Smooth muscle cell of bladder (primary cell): ENCODE measurements around the gene IL25. TPM values are rescaled to one million over a fixed set of nuclear protein-coding genes. Genes with fewer than 3 reads are reported as not detected.

Experiments
- total RNA-seq: library from RNA; depleted of rRNA; stranded (reverse); fragments of >200 nt; gene quantifications from 2 replicates; pipeline ENCODE4 v1.2.3, GENCODE V29; 2014

The IL25 gene
- total RNA-seq, result not detected in 2 replicates

DNA sequence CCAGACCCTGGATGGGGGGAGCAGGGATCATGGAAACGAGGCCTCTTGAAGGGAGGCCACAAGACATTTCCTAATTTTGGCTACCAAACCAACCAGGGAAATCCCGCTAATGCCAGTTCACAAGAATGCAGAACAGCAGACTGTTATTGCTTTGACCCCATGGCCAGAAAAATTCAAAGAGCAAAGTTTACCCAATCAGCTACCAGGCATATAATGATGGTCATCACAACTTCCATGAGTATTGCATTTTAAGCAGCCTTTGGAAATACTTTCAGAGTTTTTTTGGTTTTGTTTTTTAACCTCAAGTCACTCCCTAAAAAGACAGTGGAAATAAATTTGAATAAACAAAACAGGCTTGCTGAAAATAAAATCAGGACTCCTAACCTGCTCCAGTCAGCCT, at the start of gene IL25:
Gene IL25 (plus strand): TSS at position 301 of the 400 bp plus-strand sequence.

DNA sequence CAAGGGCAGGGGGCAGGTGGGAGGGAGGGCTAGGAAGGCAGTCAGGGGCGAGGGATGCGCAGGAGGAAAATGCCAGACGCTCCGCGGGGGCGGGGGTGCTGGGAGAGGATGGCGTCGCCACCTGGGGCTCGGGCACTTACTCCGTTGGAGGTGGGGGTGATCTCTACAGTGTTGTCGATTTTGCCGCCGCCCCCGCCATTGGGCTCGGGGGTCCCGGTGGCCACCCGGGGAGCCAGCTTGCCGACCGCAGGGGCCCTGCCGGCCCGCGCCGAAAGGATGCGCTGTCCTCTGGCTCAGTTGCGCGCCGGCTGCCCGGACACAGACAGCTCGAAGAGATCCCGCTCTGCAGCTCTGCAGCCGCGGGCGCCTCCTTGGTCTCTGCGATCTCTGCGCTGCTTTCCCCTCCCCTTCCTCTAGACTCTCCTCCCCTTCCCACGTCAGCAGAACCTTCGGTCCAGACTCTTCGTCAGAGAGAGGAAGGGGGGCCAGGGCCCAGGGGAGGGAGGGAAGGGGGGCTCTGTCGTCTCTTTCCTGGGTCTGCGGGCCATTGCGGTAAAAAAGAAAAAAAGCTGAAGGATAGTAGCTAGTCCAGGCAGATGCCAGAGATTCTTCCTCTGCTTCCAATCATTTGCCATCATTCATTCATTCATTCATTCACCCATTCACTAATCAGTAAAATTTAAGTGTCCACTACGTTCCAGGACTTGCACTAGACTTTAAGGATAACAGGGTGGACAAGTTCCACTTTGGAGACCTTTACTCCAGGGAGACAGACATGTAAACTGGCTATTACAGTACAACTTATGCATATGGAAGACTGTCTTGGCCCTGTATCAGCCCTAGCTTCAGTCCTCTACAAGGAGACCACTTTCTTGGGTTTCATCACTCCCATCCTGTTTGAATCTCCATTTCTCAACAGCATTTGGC, 19.8 kb upstream of the IL25 start, which contains the start of gene SLC22A17:
Gene SLC22A17 (minus strand): TSS at position 382 of the 927 bp plus-strand sequence.

DNA sequence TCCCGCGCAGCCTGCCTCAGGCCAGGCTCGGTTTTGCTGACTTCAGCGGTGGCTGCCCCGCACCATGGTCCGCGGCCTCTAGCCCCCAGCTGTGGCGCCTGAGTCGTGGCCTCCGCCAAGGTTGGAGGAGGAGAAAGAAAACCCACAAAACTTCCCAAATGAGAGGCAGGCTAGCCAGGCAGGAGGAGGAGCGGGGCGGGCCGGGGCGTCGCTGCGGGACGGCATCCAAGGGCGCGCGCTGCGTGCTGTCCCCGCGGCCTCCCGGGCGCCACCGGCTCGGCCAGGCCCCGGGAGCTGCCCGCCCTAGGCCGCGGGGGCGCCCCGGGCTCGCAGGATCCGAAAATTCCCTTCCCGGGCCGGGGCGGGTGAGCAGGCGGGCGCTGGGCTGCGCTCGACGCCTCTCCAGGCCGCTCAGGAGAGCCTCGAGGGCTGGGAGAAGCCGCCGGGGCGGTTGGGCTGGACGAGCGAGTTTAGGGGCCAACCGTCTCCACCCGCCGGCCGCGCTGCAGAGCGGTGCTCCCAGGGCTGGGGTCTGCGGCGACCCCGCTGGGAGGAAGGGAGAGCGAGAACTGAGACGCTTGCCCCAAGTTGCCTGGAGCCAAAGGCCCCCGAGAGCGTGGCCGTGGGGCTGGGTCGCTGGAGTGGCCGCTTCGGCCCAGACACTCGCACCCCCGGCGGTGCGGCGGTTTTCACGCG, 7.4 kb upstream of the IL25 start, which contains the start of gene EFS:
Gene EFS (minus strand): TSS at position 137 of the 696 bp plus-strand sequence. CDS start 147 bp downstream, outside the sequence.

DNA sequence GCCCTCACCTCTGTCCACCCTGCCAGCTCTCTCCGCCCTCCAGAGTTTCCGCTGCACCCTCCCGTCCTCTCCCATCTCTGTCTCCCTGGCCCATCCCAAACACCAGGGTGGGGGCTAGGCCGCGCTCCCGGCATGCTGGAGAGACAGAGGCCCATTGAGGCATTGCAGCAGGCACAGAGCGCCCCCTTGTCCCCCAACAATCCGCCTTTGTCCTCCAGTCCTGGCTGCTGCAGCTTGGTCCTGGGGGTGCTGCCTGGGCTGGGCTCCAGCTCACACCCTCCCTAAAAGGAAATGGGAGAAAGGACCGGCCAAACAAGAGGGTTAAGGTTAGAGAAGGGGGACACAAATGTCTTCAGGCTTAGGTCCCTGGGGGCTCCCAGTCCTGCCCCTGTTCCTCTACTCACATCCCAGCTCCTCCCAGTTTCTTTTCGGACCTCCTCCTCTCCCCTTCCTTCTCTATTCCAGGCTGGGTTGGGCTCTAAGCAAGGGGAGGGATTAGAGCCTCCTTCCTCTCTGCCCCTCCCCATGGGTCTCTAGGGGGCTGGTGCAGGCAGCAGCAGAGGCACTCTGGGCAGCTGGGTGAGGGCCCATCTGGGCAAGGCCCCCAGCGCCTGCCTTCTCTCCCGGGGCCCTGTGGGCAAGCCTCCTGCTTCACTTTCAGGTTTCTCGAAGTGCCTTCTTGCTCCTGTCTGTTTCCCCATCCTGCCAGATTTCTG, 4.0 kb downstream of the IL25 start, which contains the start of gene CMTM5:
Gene CMTM5 (plus strand): TSS at position 565 of the 716 bp plus-strand sequence. CDS start 206 bp downstream, outside the sequence.

DNA sequence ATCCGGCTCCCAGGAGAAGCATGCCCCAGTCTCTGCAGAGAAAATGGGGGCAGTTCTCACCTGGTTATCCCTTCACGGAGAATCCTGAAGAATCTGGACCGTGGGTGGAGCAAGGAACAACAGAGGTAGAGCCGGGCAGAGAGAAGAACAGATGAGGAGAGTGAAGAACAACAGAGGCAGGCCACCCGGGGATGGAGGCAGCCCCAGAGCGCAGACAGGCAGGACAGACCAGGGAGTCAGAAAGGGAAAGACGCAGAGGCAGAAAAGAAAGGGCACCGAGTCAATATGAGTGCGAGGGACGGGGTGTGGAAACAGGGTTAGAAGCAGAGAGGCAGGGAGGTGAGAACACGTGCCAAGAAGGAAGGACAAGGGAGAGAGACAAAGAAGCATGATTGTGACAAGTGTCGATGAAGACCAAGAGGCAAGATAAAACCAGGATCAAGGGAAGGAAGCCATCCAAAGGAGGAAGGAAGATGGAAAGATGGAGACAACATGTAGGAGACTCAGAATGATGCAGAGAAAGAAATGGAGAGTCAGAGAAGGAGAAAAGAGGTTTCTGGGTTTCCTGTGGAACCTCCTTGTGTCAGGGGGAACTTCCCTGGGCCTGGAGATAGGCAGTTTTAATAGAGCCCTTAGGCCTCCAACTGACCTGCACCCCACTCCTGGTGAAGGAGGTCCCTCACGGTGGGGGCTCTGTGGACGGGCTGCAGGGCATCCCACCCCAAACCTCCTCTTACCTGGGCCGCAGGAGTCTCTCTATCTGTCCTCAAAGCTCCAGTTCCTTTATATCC, 35.1 kb downstream of the IL25 start, which contains the start of gene MYH6:
Gene MYH6 (minus strand): TSS at position 758 of the 791 bp plus-strand sequence. CDS start 1,050 bp downstream, outside the sequence.

Other genes with a start within 250 kb of the IL25 start
- 1.9 and 2.3 TPM in 2 replicates for gene SLC7A8, start 189.1 kb upstream of the IL25 start, total RNA-seq
- not detected in 2 replicates for gene RNF212B, start 134.9 kb upstream of the IL25 start, total RNA-seq
- gene HOMEZ, start 86.7 kb upstream of the IL25 start, total RNA-seq, result 4.0 and 6.1 TPM in 2 replicates
- 1.8 and 2.6 TPM in 2 replicates for gene PPP1R3E, start 70.0 kb upstream of the IL25 start, total RNA-seq
- gene BCL2L2, start 66.0 kb upstream of the IL25 start, total RNA-seq, result 12.8 and 13.2 TPM in 2 replicates
- 102 and 114 TPM in 2 replicates for gene PABPN1, start 51.4 kb upstream of the IL25 start, total RNA-seq
- 19.5 and 25.0 TPM in 2 replicates for gene SLC22A17, start 19.9 kb upstream of the IL25 start, total RNA-seq
- gene EFS, start 7.6 kb upstream of the IL25 start, total RNA-seq, result 1.5 and 3.1 TPM in 2 replicates
- gene CMTM5, start 4.2 kb downstream of the IL25 start, total RNA-seq, result 0.14 and 0.18 TPM in 2 replicates
- not detected in 2 replicates for gene MYH6, start 35.5 kb downstream of the IL25 start, total RNA-seq
- gene MYH7, start 62.9 kb downstream of the IL25 start, total RNA-seq, result not detected in 2 replicates
- 45.9 and 50.8 TPM in 2 replicates for gene NGDN, start 96.9 kb downstream of the IL25 start, total RNA-seq
- gene ZFHX2, start 179.0 kb downstream of the IL25 start, total RNA-seq, result 0.14 and 0.28 TPM in 2 replicates
- gene THTPA, start 183.5 kb downstream of the IL25 start, total RNA-seq, result 12.5 and 26.9 TPM in 2 replicates
- gene AP1G2, start 195.0 kb downstream of the IL25 start, total RNA-seq, result 5.4 and 6.7 TPM in 2 replicates
- not detected in 2 replicates for gene JPH4, start 206.0 kb downstream of the IL25 start, total RNA-seq